ENCODE measurements around the gene C1orf141.
A peak's percentile ranks its signal among the peaks of the same experiment; 100 is the strongest.

C1orf141 gene

DNA sequence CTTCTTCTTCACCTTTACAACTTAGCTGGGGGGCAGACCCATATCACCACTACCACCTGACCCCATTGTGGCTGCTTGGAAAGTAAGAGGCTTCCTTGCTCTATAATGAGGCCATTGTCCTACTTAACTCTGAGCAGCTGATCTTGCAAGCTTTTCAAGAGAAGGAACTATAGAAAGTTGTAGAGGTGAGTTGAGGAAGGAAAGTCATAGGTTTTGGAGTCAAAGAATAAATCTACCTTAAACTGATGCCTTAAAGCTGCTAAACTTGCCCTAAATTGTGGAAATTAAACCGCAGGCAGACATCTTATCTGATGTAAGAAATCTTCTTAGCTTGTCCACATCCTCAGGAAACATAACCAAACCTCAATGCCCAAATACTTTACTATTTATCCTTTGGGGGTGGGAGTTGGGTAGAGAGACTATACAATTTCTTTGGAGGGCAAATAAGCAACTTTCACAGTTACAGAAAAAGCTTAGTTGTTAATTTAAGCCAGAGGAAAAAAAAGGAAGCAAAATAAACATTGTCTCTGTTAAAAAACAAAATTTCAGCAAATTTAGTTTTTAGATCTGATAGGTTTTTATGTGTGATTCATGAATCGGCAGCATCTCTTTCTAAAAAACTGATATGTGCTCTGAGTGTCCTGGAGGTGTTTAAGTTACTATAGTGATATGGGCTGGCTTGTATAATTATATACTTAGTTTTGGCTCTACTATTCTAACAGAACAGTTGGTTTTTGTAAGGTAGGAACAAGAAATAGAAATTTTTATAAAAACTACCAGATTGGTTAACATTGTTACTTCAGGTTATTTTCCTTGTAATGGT lies 36.2 kb upstream of the C1orf141 start:
- TF ChIP-seq, protein P1, sequence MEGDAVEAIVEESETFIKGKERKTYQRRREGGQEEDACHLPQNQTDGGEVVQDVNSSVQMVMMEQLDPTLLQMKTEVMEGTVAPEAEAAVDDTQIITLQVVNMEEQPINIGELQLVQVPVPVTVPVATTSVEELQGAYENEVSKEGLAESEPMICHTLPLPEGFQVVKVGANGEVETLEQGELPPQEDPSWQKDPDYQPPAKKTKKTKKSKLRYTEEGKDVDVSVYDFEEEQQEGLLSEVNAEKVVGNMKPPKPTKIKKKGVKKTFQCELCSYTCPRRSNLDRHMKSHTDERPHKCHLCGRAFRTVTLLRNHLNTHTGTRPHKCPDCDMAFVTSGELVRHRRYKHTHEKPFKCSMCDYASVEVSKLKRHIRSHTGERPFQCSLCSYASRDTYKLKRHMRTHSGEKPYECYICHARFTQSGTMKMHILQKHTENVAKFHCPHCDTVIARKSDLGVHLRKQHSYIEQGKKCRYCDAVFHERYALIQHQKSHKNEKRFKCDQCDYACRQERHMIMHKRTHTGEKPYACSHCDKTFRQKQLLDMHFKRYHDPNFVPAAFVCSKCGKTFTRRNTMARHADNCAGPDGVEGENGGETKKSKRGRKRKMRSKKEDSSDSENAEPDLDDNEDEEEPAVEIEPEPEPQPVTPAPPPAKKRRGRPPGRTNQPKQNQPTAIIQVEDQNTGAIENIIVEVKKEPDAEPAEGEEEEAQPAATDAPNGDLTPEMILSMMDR (IDR thresholded peaks at IDR 0.05; ENCODE audit: extremely low read depth, insufficient read depth, missing control alignments), result no peak
- in situ Hi-C loops (cut with MboI; ENCODE audit: low pct_unique_long_range_greater_than_20kb, low sequenced_read_pairs, unreplicated experiment), result no loop called here
- DNase-seq (ENCODE audit: low spot score), result no peak

DNA sequence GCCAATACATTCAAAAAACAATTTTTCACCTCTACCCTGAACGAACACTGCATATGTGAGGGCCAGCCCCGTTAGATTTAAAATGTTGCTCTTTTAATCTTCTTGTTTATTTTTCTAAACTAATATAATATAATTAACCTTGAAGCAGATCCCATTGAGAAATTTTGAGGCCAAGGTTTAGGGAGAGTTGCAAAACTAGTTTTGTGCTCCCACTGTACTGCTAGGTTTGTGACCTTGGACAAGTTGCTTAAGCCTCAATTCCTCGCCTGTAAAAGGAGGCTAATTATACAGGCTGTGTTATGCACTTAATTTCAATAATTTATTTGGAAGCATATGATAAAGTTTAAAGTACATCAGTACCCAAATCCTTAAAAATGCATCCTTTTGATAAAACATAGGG lies 35.2 kb upstream of the C1orf141 start:
- DNase-seq (ENCODE audit: low spot score), result no peak
- in situ Hi-C loops (cut with MboI; ENCODE audit: low pct_unique_long_range_greater_than_20kb, low sequenced_read_pairs, unreplicated experiment), result no loop called here
- TF ChIP-seq, protein P1 (IDR thresholded peaks at IDR 0.05; ENCODE audit: extremely low read depth, insufficient read depth, missing control alignments), result no peak

DNA sequence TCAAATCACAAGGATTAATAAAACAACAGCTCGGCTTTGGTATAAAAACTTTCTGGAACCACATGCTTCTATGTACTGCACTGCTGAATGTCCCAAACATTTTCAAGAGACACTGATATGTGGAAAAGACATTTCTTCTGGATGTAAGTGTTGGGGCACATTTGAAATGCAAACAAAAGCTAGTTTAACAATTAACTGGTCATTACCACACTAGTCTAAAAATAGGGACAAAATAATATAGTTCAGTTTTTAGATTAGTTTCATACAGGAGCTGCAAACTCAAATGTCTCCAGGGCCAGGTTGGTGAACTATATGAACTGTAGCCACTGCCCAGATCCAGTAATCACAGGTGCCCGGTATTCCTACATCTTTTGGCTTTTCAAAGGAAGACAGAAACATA lies 34.7 kb upstream of the C1orf141 start:
- TF ChIP-seq, protein P1 (IDR thresholded peaks at IDR 0.05; ENCODE audit: extremely low read depth, insufficient read depth, missing control alignments), result no peak
- in situ Hi-C loops (cut with MboI; ENCODE audit: low pct_unique_long_range_greater_than_20kb, low sequenced_read_pairs, unreplicated experiment), result no loop called here
- no peak for DNase-seq (ENCODE audit: low spot score)

DNA sequence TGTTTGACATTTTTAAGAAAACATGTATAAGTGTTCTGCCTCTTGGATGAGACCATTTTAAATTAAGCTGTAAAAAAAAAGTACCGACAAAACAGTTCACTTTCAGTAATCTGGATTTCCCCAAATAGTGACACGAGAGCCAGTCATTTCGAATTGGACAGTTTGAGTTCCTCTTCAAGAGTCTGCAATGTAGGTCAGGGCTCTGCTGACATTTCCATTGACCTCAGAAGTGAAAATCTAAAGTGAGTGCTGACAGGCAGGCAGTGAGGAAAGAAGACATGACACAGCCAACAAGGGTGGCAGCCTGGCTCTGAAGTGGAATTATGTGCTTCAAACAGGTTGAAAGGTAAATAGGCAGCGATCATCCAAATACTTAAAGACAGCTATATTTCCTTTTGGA lies 31.4 kb upstream of the C1orf141 start, which contains the start of gene IL23R:
IL23R (plus strand) TSS at position 259 of the 400 bp plus-strand sequence. CDS start 1,667 bp downstream, outside the sequence.
- TF ChIP-seq, protein P1 (IDR thresholded peaks at IDR 0.05; ENCODE audit: extremely low read depth, insufficient read depth, missing control alignments), result no peak
- peak; percentile 38 for DNase-seq (ENCODE audit: low spot score)
- in situ Hi-C loops (cut with MboI; ENCODE audit: low pct_unique_long_range_greater_than_20kb, low sequenced_read_pairs, unreplicated experiment), result no loop called here

DNA sequence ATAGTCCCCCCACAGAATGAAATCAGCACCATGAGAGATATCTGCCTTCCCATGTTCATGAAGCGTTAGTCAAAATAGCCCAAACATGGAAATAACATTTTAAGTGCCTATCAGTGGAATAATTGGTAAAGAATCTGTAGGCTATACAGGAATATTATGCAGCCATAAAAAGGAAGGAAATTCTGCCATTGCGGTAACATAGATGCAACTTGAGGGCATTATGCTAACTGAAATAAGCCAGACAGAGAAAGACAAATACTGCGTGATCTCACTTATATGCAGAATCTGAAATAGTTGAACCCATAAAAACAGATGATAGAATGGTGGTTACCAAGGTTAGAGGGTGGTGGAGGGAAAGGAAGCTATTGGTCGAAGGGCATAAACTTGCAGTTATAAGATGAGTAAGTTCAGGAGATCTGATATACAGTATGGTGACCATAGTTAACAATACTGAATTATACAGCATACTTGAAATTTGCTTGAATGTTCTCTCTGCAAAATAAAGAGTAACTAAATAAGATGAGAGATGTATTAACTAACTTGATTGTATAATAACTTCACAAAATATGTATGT lies 30.8 kb upstream of the C1orf141 start:
- no peak for DNase-seq (ENCODE audit: low spot score)
- TF ChIP-seq, protein P1 (IDR thresholded peaks at IDR 0.05; ENCODE audit: extremely low read depth, insufficient read depth, missing control alignments), result no peak
- in situ Hi-C loops (cut with MboI; ENCODE audit: low pct_unique_long_range_greater_than_20kb, low sequenced_read_pairs, unreplicated experiment), result no loop called here

DNA sequence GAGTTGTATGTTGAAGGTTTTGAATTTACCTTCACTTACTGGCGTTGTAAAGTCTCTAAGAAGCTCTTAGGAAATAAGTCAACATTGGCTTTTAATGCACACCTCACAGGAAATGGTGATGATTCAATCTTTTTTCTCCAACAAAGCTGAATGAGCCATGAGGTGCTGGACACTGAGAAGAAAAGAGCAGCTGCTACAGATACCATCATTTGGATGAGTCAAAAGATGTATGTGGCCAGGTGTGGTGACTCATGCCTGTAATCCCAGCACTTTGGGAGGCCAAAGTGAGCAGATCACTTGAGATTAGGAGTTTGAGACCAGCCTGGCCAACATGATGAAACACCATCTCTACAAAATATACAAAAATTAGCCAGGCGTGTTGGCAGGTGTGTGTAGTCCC lies 28.2 kb upstream of the C1orf141 start:
- DNase-seq (ENCODE audit: low spot score), result peak; percentile 15
- in situ Hi-C loops (cut with MboI; ENCODE audit: low pct_unique_long_range_greater_than_20kb, low sequenced_read_pairs, unreplicated experiment), result no loop called here
- TF ChIP-seq, protein P1 (IDR thresholded peaks at IDR 0.05; ENCODE audit: extremely low read depth, insufficient read depth, missing control alignments), result no peak
